ENCODE measurements around the gene COG5.

Gene COG5

GRCh38 chr7:107284911-107285479, 278.7 kb downstream of the COG5 start:
- H3K27ac ChIP-seq: no peak overlapping the region
- H3K4me2 ChIP-seq: no peak overlapping the region
- H3K4me1 ChIP-seq (ENCODE audit: low read depth, poor library complexity, severe bottlenecking): no peaks in the 10 kb centered on the region
- no peaks in the 10 kb centered on the region for H3K27me3 ChIP-seq (ENCODE audit: insufficient read depth, low read depth)
- H2AFZ ChIP-seq (ENCODE audit: low read depth): no peak overlapping the region
- H3K4me3 ChIP-seq (IDR thresholded peaks at IDR 0.05; ENCODE audit: insufficient read depth, low read depth, low read length): no peak overlapping the region
- no peaks in the 10 kb centered on the region for H3K36me3 ChIP-seq (ENCODE audit: insufficient read depth)
- H3K79me2 ChIP-seq (ENCODE audit: insufficient read depth, low read depth): no peaks in the 10 kb centered on the region
- H4K20me1 ChIP-seq (ENCODE audit: insufficient read depth): no peaks in the 10 kb centered on the region
- TF ChIP-seq CTCF (conservative IDR thresholded peaks at IDR 0.05; ENCODE audit: low read depth, low read length): no peak
- no peak overlapping the region for H3K9ac ChIP-seq

GRCh38 chr7:107277331-107277730, 286.4 kb downstream of the COG5 start:
- Histone ChIP-seq H3K27me3 (ENCODE audit: insufficient read depth, low read depth) (no peaks in the 10 kb centered on the region), H3K27ac (no peak overlapping the region), H3K4me1 (ENCODE audit: low read depth, poor library complexity, severe bottlenecking) (peaks cover 17% of the 10 kb centered on the region), H3K9ac (no peak overlapping the region), H4K20me1 (ENCODE audit: insufficient read depth) (no peaks in the 10 kb centered on the region), H3K36me3 (ENCODE audit: insufficient read depth) (no peaks in the 10 kb centered on the region; the same call in 1 of the 2 replicates), H3K4me2 (no peak overlapping the region), H3K79me2 (ENCODE audit: insufficient read depth, low read depth) (no peaks in the 10 kb centered on the region), H3K4me3 (IDR thresholded peaks at IDR 0.05; ENCODE audit: insufficient read depth, low read depth, low read length) (no peak overlapping the region), H2AFZ (ENCODE audit: low read depth) (no peak overlapping the region)
- no peak for TF ChIP-seq CTCF (conservative IDR thresholded peaks at IDR 0.05; ENCODE audit: low read depth, low read length)

GRCh38 chr7:107276220-107276827, 287.4 kb downstream of the COG5 start:
- peaks cover 17% of the 10 kb centered on the region for H3K4me1 ChIP-seq (ENCODE audit: low read depth, poor library complexity, severe bottlenecking)
- no peak overlapping the region for H3K4me2 ChIP-seq

GRCh38 chr7:107274506-107274905, 289.2 kb downstream of the COG5 start:
- Histone ChIP-seq H3K4me2 (no peak overlapping the region), H4K20me1 (ENCODE audit: insufficient read depth) (no peaks in the 10 kb centered on the region), H3K4me1 (ENCODE audit: low read depth, poor library complexity, severe bottlenecking) (peaks cover 17% of the 10 kb centered on the region)

More at GRCh38 chr7:107276220-107276827, 287.4 kb downstream of the COG5 start:
- H3K27me3 ChIP-seq (ENCODE audit: insufficient read depth, low read depth): no peaks in the 10 kb centered on the region
- H3K9ac ChIP-seq: no peak overlapping the region
- no peak overlapping the region for H3K4me3 ChIP-seq (IDR thresholded peaks at IDR 0.05; ENCODE audit: insufficient read depth, low read depth, low read length)
- no peaks in the 10 kb centered on the region for H3K79me2 ChIP-seq (ENCODE audit: insufficient read depth, low read depth)
- no peak for TF ChIP-seq CTCF (conservative IDR thresholded peaks at IDR 0.05; ENCODE audit: low read depth, low read length)
- H2AFZ ChIP-seq (ENCODE audit: low read depth): no peak overlapping the region
- no peaks in the 10 kb centered on the region; the same call in 1 of the 2 replicates for H3K36me3 ChIP-seq (ENCODE audit: insufficient read depth)
- no peaks in the 10 kb centered on the region for H4K20me1 ChIP-seq (ENCODE audit: insufficient read depth)
- no peak overlapping the region for H3K27ac ChIP-seq

More at GRCh38 chr7:107274506-107274905, 289.2 kb downstream of the COG5 start:
- Histone ChIP-seq H2AFZ (ENCODE audit: low read depth) (no peak overlapping the region), H3K4me3 (IDR thresholded peaks at IDR 0.05; ENCODE audit: insufficient read depth, low read depth, low read length) (no peak overlapping the region), H3K9ac (no peak overlapping the region), H3K27ac (no peak overlapping the region), H3K79me2 (ENCODE audit: insufficient read depth, low read depth) (no peaks in the 10 kb centered on the region), H3K27me3 (ENCODE audit: insufficient read depth, low read depth) (no peaks in the 10 kb centered on the region), H3K36me3 (ENCODE audit: insufficient read depth) (no peaks in the 10 kb centered on the region; the same call in 1 of the 2 replicates)
- TF ChIP-seq CTCF (conservative IDR thresholded peaks at IDR 0.05; ENCODE audit: low read depth, low read length): no peak

Measured in KMS-11 (cell line).